Natural killer cell (primary cell): ENCODE results near the gene PPM1M. TPM values are rescaled to one million over a fixed set of nuclear protein-coding genes. Genes with fewer than 3 reads are reported as not detected.

ENCODE experiments used
- ATAC-seq, 3 donors: fragments of 150-1000 bp in 2 of 3; fragments of 200-7000 bp in 1 of 3; cut with Tn5 transposase; 1 replicate in 1 of 3; 2 replicates in 2 of 3; pipeline ENCODE4 v1.10.0; 2021; ENCODE audit warnings: mild to moderate bottlenecking in 2 of 3, moderate library complexity in 2 of 3
- DNase-seq, 2 donors: peaks; one replicate each; pipeline versions ENCODE4 v3.0.0 to v3.0.0-alpha.2; 2013 to 2021; ENCODE audit warnings: mixed read lengths in 1 of 2
- H3K27ac ChIP-seq: one replicate; pipeline ENCODE4 v1.5.1; 2013; ENCODE audit warnings: mild to moderate bottlenecking, low read length
- H3K27me3 ChIP-seq: one replicate; pipeline ENCODE4 v1.6.1; 2013; ENCODE audit warnings: low read length; ENCODE audit not compliant: control insufficient read depth, insufficient read depth
- H3K36me3 ChIP-seq: one replicate; pipeline ENCODE4 v1.6.1; 2013; ENCODE audit warnings: low read length; ENCODE audit not compliant: control insufficient read depth, insufficient read depth
- H3K4me1 ChIP-seq: one replicate; pipeline ENCODE4 v1.6.1; 2013; ENCODE audit warnings: low read length; ENCODE audit not compliant: control insufficient read depth, insufficient read depth
- H3K4me3 ChIP-seq: one replicate; pipeline ENCODE4 v1.5.1; 2013; ENCODE audit warnings: low read length
- H3K9me3 ChIP-seq: one replicate; pipeline ENCODE4 v1.6.1; 2013; ENCODE audit warnings: low read length; ENCODE audit not compliant: control insufficient read depth, insufficient read depth
- H3K27ac Mint-ChIP-seq, 2 donors: one replicate each; pipeline ENCODE4 v1.8.0; 2022; ENCODE audit warnings: mild to moderate bottlenecking in 2 of 2, mixed read lengths in 2 of 2, moderate library complexity in 1 of 2
- H3K27me3 Mint-ChIP-seq, 2 donors: one replicate each; pipeline ENCODE4 v1.8.0; 2022; ENCODE audit warnings: low read depth in 2 of 2, mixed read lengths in 2 of 2
- H3K36me3 Mint-ChIP-seq: one replicate; pipeline ENCODE4 v1.8.0; 2022; ENCODE audit warnings: mixed read lengths
- H3K4me1 Mint-ChIP-seq, 2 donors: one replicate each; pipeline ENCODE4 v1.8.0; 2022; ENCODE audit warnings: mixed read lengths in 2 of 2
- H3K4me3 Mint-ChIP-seq: one replicate; pipeline ENCODE4 v1.8.0; 2022; ENCODE audit warnings: mild to moderate bottlenecking, moderate library complexity, mixed read lengths
- H3K9me3 Mint-ChIP-seq, 2 donors: one replicate each; pipeline ENCODE4 v1.8.0; 2022; ENCODE audit warnings: mixed read lengths in 2 of 2
- WGBS: methylation state at CpG from one replicate; pipeline ENCODE4 v1.1.7; 2013; ENCODE audit warnings: missing lambda C conversion rate; ENCODE audit not compliant: insufficient coverage; 5-methylcytosine and 5-hydroxymethylcytosine counted together
- intact Hi-C: fragments of 100-400 bp; cut with micrococcal nuclease; formaldehyde crosslinking; loops from one replicate; pipeline ENCODE4 v1.14.2; 2022
- total RNA-seq, 4 donors: library from RNA; stranded (reverse); fragments of 120-200 nt in 1 of 4; gene quantifications; one replicate each; pipeline versions ENCODE4 v1.2.3 to v1.2.4, GENCODE V29; 2013 to 2022
- TF ChIP-seq, protein P1 (sequence below): fragments of 200-600 bp; IDR thresholded peaks from one replicate; pipeline ENCODE4 v1.8.0; 2022; ENCODE audit warnings: antibody characterized with exemption

PPM1M gene
- total RNA-seq, 3 donors from 2014 or later (not counting 1 experiment from before 2014, with no cell fraction given): 66.0 to 83.7 (median 77.8) TPM

GRCh38 chr3:52227766-52228165, 17.8 kb upstream of the PPM1M start:
- Histone ChIP-seq H3K4me3 (no peak overlapping the region), H3K27ac (no peak overlapping the region), H3K36me3 (peaks cover 48% of the 10 kb centered on the region), H3K4me1 (peaks cover 40% of the 10 kb centered on the region), H3K27me3 (no peaks in the 10 kb centered on the region), H3K9me3 (no peaks in the 10 kb centered on the region)
- H3K36me3 Mint-ChIP-seq: no peaks in the 10 kb centered on the region
- no peak for DNase-seq
- no peak overlapping the region for H3K27ac Mint-ChIP-seq
- H3K27me3 Mint-ChIP-seq: no peaks in the 10 kb centered on the region
- H3K4me3 Mint-ChIP-seq: no peak overlapping the region
- TF ChIP-seq, protein P1, sequence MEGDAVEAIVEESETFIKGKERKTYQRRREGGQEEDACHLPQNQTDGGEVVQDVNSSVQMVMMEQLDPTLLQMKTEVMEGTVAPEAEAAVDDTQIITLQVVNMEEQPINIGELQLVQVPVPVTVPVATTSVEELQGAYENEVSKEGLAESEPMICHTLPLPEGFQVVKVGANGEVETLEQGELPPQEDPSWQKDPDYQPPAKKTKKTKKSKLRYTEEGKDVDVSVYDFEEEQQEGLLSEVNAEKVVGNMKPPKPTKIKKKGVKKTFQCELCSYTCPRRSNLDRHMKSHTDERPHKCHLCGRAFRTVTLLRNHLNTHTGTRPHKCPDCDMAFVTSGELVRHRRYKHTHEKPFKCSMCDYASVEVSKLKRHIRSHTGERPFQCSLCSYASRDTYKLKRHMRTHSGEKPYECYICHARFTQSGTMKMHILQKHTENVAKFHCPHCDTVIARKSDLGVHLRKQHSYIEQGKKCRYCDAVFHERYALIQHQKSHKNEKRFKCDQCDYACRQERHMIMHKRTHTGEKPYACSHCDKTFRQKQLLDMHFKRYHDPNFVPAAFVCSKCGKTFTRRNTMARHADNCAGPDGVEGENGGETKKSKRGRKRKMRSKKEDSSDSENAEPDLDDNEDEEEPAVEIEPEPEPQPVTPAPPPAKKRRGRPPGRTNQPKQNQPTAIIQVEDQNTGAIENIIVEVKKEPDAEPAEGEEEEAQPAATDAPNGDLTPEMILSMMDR: no peak
- WGBS: 83% methylated on average over 7 of the region's 7 CpGs
- no peaks in the 10 kb centered on the region for H3K9me3 Mint-ChIP-seq
- ATAC-seq: no peak
- peaks cover 8 to 33% of the 10 kb centered on the region in 2 donors for H3K4me1 Mint-ChIP-seq
- intact Hi-C loops: no loop called here

GRCh38 chr3:52228266-52228665, 17.3 kb upstream of the PPM1M start:
- Mint-ChIP-seq H3K4me1 (peaks cover 9 to 35% of the 10 kb centered on the region in 2 donors), H3K27me3 (no peaks in the 10 kb centered on the region), H3K9me3 (no peaks in the 10 kb centered on the region), H3K27ac (no peak overlapping the region), H3K36me3 (no peaks in the 10 kb centered on the region), H3K4me3 (no peak overlapping the region)
- Histone ChIP-seq H3K36me3 (peaks cover 48% of the 10 kb centered on the region), H3K4me1 (peaks cover 39% of the 10 kb centered on the region), H3K9me3 (no peaks in the 10 kb centered on the region), H3K27me3 (no peaks in the 10 kb centered on the region), H3K4me3 (no peak overlapping the region), H3K27ac (no peak overlapping the region)
- 89% methylated on average over 10 of the region's 10 CpGs for WGBS
- TF ChIP-seq, protein P1: no peak
- DNase-seq (no peak), ATAC-seq (no peak)
- intact Hi-C loops: no loop called here

DNA sequence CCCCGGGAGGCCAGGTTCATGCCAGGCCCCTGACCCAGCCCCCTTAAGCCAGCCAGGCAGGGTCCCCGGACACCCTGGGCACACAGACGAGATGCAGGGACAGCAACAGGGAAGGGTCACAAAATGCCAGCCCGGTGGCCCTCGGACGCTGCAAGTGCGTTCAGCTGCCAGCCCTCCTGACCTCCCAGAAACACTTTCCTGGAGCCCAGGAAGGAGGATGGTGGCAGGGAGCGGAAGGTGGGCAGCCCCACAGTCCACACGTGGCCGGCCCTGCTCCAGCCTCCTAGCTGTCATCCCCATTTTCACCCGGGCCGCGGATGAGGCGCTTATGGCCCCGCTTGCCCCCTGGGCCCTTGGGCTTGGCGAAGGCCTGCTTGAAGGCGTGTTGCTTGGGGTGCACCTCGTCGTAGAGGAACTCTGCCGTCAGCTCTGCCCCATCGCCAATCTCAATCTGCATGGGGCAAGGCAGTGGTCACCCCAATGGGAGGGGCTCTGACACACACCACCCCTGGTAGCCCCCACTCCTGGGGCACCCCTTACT, 16.7 kb upstream of the PPM1M start:
- Histone ChIP-seq H3K9me3 (no peaks in the 10 kb centered on the region), H3K4me1 (peaks cover 38% of the 10 kb centered on the region), H3K4me3 (no peak overlapping the region), H3K36me3 (peaks cover 48% of the 10 kb centered on the region), H3K27ac (no peak overlapping the region), H3K27me3 (no peaks in the 10 kb centered on the region)
- H3K36me3 Mint-ChIP-seq: no peaks in the 10 kb centered on the region
- DNase-seq (peak in 1 of 2 donors; percentile 6), ATAC-seq (no peak)
- WGBS: 95% methylated on average over 21 of the region's 21 CpGs
- no peaks in the 10 kb centered on the region for H3K9me3 Mint-ChIP-seq
- H3K4me1 Mint-ChIP-seq: peaks cover 15 to 39% of the 10 kb centered on the region in 2 donors
- H3K27ac Mint-ChIP-seq: no peak overlapping the region
- intact Hi-C loops: no loop called here
- H3K4me3 Mint-ChIP-seq: no peak overlapping the region
- H3K27me3 Mint-ChIP-seq: no peaks in the 10 kb centered on the region
- TF ChIP-seq, protein P1: no peak

- H3K27me3 Mint-ChIP-seq: no peaks in the 10 kb centered on the region
- intact Hi-C loops: no loop called here
- ATAC-seq (no peak), DNase-seq (no peak)
- H3K27ac ChIP-seq: no peak overlapping the region
- 96% methylated on average over 13 of the region's 13 CpGs for WGBS
- H3K4me1 ChIP-seq: peaks cover 46% of the 10 kb centered on the region
- peaks cover 52% of the 10 kb centered on the region for H3K36me3 ChIP-seq
- H3K4me1 Mint-ChIP-seq: peaks cover 16 to 39% of the 10 kb centered on the region in 2 donors
- H3K9me3 Mint-ChIP-seq: no peaks in the 10 kb centered on the region
- no peak overlapping the region for H3K4me3 ChIP-seq
- no peaks in the 10 kb centered on the region for H3K36me3 Mint-ChIP-seq
- H3K27me3 ChIP-seq: no peaks in the 10 kb centered on the region
- H3K27ac Mint-ChIP-seq: no peak overlapping the region
- TF ChIP-seq, protein P1: no peak
- H3K9me3 ChIP-seq: no peaks in the 10 kb centered on the region
- H3K4me3 Mint-ChIP-seq: no peak overlapping the region
These were observed 15.9 kb upstream of the PPM1M start for GRCh38 chr3:52229656-52230055.
